Stimulated activated CD8-positive, alpha-beta memory T cell treated with anti-CD3 and anti-CD28 coated beads, Interleukin-12 subunit alpha, Interleukin-12 subunit beta, amount 100 ng/mL, for 4 hours (primary cell): ENCODE results near the gene MT1HL1.
"Not testable (repeated sequence)": the region's sequence is repeated elsewhere in the genome, so short reads cannot be mapped to it uniquely, and the experiment has no call there.

ENCODE experiments used
- DNase-seq: peaks from one replicate; pipeline ENCODE4 v3.0.0-alpha.2; 2020; ENCODE audit warnings: low read depth

The MT1HL1 gene

DNA sequence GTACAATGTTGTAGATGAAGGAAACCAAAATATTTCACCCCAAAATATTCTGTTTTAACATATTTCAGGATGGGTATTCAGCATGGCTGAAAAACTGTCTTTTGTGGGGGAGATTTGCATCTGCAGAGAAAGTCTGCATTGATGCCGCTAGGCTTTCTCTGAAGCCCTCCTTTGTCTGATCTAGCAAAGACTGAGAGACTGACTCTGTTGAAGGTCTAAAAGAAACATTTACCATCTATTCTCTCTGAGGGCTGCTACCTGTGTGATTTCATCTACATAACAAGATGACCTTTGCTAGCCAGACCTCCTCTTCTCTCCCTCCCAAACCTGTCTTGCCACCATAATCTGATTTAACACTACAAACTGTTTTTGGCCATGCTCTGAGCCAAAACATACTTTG is 12.4 kb upstream of the MT1HL1 start:
- no peak for DNase-seq

DNA sequence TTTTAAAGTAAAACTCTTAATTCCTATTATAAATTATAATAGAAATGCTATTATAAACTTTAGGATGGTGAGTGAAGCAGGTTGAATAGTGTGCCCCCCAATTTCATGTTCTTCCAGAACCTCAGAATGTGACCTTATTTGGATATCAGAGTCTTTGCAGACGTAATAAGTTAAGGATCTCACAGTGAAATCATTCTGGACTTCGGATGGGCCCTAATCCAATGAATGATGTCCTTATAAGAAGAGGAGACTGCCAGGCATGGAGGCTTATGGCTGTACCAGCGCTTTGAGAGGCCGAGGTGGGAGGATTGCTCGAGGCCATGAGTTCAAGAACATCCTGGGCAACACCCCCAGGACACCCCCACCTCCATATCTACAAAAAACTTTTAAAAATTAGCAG is 9.4 kb upstream of the MT1HL1 start:
- no peak for DNase-seq

DNA sequence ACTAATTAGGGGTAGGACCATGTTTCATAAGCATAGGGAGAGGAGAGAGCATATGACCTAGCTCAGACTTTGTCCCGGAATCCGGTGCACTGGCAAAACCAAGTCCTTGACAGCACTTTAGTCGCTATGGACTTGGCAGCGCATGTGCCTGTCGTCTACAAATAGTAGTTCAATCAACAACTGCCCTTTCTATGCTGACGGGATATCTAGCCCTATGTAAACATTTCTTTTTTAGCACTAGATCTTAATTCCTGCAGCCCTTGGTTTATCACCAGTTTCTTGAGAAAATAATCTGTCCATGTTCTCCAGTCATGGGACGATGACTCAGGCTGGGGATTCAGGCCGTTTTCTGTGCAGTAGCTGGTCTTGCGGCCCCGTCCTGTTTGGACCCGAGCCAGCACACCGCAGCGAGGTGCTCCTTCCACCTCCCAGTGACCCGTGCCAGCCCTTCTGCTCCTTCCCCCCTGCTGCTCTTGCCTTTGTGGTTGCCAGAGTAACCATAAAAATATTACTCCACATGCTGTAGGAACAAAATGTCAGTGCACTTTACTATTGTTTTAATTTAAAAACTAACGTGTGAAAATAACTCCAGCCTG is 8.6 kb upstream of the MT1HL1 start:
- DNase-seq = no peak

DNA sequence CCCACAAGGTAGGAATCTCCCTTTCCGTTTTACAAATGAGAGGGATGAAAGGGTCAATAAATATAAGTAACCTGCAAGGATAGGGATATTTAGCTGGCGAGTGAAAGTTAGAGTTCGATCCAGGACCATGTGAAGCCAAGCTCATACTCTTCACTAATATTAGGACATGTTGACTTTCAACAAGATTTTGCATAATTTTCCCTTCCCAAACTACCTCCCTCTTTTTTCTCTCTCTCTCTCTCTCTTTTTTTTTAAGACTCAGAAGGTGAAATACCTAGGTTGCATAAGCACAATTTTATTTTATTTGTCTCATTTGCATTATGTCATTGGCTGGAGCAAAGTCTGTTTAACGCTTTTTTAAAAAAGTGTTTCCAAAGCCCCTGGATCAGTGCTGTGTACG is 8.1 kb upstream of the MT1HL1 start:
- DNase-seq = no peak

GRCh38 chr1:237011432-237011831 is 7.2 kb upstream of the MT1HL1 start:
- DNase-seq = no peak

- DNase-seq = no peak
Observed at GRCh38 chr1:237009611-237010010, 5.4 kb upstream of the MT1HL1 start.

DNA sequence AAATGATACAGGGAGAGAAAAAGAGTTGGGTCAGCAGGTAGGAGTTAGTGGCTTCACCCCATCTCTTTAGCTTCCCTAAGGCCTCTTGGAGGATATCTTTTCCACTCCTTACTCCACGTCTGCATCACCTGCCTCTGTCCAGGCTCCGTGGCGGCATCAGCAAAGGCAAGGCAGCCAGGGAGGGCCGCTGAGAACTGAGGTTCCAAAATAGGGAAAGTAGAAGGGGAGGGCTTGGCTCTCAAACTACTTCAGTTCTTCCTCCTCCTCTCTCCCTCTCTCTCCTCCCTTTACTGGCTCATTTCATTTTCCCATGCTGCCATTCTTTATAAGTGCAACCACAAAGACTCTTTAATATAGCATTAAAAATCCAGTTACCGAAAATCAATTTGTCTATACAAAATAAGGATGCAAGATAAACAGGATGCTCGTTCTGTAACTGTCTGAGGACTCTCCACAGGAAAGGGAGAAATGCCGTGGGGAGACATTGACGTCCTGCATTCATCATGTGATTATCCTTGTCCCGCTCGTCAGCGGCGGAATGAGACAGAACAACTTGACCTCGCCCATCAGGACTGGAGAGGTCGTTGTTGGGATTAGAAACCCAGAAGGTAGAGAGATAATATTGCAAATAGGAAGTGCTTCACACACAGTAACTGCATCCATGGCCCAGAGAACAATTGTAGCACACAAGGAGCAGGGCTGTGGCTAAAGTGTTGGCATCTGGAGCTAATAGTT is 3.1 kb upstream of the MT1HL1 start:
- no peak for DNase-seq

- DNase-seq = no peak
Observed at GRCh38 chr1:237005674-237006073, 1.4 kb upstream of the MT1HL1 start.

GRCh38 chr1:237003516-237003915 is 725 bp downstream of the MT1HL1 start:
- no peak for DNase-seq

- no peak for DNase-seq
Observed at GRCh38 chr1:237000191-237000590, 4.0 kb downstream of the MT1HL1 start.

- DNase-seq = no peak
Observed at GRCh38 chr1:236998546-236998945, 5.7 kb downstream of the MT1HL1 start.

DNA sequence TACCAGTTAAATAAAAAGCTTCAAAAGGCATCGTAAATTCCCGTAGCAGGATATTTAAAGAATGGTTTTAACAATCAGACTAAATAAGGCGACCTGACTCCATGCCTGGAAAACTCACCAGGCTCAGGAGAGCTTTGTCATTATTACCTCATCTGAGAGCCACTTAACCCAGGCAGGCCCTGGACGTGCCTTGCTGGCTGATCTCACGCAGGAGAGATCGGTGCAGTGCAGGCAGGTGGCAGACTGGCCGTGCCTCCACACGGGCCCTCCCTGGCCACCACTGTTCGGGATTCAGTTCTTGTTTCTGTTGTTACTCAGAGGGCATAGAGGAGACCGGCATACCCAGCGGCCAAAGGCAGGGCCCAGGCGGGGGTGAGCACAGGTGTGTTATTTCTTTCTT is 6.4 kb downstream of the MT1HL1 start:
- DNase-seq = no peak

DNA sequence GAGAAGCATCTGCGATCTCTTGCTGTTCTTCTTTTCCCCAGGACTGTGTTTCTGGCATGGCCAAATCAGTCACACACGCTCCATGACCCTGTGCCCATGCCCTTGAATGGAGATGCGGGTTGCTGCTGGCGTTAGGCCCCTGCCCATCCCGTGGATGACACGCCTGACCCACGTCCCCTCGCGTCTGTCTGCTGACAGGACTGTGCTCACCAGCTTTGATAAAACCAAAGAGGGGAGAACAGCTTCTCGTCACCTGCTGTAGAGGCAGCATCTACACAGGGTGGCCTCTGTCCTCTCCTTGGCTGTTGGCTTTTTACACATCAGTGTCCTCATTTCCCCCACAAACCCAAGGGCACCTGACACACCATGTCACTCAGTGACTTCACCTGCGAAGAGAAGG is 6.9 kb downstream of the MT1HL1 start:
- DNase-seq = no peak

- DNase-seq = no peak
Observed at GRCh38 chr1:236994450-236994849, 9.8 kb downstream of the MT1HL1 start.

DNA sequence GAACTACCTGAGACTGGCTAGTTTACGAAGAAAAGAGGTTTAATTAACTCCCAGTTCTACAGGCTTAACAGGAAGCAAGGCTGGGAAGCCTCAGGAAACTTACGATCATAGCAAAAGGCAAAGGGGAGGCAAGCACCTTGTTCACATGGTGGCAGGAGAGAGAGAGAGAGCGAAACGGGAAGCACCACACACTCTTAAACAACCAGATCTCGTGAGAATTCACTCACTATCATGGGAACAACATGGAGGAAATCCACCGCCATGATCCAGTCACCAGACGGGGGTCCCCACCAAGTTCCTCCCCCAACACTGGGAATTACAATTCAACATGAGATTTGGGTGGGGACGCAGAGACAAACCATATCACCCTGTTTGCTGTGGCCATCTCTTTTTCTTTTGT is 11.8 kb downstream of the MT1HL1 start:
- DNase-seq = no peak

GRCh38 chr1:236990052-236990445 is 14.2 kb downstream of the MT1HL1 start:
- no peak for DNase-seq

- DNase-seq = no peak
Observed at GRCh38 chr1:236989290-236990051, 14.8 kb downstream of the MT1HL1 start.

GRCh38 chr1:236983818-236984217 is 20.4 kb downstream of the MT1HL1 start:
- DNase-seq = no peak

- no peak for DNase-seq
Observed at GRCh38 chr1:236982380-236982779, 21.9 kb downstream of the MT1HL1 start.

DNA sequence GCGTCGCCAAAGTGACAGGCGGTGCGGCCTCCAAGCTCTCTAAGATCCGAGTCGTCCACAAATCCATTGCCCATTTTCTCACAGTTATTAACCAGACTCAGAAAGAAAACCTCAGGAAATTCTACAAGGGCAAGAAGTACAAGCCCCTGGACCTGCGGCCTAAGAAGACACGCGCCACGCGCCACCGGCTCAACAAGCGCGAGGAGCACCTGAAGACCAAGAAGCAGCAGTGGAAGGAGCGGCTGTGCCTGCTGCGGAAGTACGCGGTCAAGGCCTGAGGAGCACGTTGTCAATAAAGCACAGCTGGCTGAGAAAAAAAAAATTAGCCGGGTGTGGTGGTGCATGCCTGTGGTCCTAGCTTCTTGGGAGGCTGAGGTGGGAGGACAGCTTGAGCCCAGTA is 22.8 kb downstream of the MT1HL1 start:
- not testable (repeated sequence) for DNase-seq

DNA sequence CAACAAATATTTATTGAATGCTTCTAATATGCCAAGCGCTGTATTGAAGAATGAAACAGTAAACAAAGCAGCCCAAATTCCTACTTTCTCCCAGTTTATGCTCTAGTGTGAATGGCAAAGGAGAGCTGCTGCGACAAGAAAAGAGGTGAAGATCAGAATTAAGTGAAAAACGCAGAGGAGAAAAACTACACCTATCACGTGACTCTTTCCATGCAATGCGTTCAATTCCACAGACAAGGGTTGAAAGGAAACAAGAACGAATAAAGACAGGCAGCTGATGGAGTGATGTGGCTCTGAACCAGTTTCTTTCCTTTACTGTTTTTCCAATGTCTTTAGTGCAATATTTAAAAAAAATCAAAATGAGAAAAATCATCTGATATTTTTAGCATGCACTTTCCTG is 23.6 kb downstream of the MT1HL1 start:
- no peak for DNase-seq

DNA sequence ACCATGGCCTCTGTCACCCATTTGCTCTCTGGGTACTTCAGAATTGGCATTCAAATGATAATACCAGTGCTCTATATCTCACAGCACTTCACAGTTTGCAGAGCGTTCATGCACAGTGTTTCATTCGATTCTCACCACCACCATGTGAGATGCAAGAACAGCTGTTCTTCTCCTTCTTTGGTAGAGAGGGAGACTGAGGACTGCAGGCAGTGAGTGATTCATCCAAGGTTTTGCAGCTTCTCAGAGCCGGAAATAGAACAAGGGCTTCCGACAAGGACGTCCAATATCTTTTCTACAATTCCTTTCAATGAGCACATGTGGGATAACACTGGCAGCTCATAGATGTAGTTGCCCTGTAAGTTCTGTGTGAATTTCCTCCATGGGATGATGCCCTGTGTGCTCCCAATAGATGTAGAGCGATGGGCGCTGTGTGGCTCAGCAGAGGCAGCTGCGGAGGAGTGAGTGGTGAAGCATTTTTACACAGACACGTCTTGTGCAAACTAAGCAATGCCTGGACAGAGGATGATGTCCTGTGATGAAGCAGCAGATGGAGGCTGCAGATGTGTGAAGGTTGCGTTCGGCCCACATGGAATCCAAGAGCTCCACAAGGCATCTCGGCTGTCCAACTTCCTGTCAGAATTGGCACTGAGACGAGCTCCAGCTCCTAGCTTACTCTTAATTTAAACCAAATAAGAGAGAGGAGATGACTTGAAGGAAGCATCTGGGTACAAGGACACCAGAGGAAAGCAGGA is 24.9 kb downstream of the MT1HL1 start:
- DNase-seq = no peak

- DNase-seq = no peak
Observed at GRCh38 chr1:236978740-236979139, 25.5 kb downstream of the MT1HL1 start.
